ENCODE data around the gene CASD1. TPM values are rescaled to one million over a fixed set of nuclear protein-coding genes. Genes with fewer than 3 reads are reported as not detected.

The CASD1 gene
- total RNA-seq: 17.5 TPM
- long read RNA-seq, partial matches to known transcripts: 1 of 6 reads
- long read RNA-seq, other reads (novel, unspliced or antisense): 2 of 6 reads

GRCh38 chr7:94509264-94509886 is at the start of gene CASD1:
Gene CASD1 (plus strand): TSS chr7:94509809. CDS start chr7:94510085, 276 bp downstream.
- DNase-seq (ENCODE audit: low spot score): no peak

GRCh38 chr7:94466516-94466915 is 43.1 kb upstream of the CASD1 start:
- DNase-seq (ENCODE audit: low spot score): no peak

- DNase-seq (ENCODE audit: low spot score): no peak
These were observed 38.0 kb upstream of the CASD1 start for GRCh38 chr7:94471604-94472003.

GRCh38 chr7:94472608-94473007 is 37.0 kb upstream of the CASD1 start:
- DNase-seq (ENCODE audit: low spot score): no peak

DNA sequence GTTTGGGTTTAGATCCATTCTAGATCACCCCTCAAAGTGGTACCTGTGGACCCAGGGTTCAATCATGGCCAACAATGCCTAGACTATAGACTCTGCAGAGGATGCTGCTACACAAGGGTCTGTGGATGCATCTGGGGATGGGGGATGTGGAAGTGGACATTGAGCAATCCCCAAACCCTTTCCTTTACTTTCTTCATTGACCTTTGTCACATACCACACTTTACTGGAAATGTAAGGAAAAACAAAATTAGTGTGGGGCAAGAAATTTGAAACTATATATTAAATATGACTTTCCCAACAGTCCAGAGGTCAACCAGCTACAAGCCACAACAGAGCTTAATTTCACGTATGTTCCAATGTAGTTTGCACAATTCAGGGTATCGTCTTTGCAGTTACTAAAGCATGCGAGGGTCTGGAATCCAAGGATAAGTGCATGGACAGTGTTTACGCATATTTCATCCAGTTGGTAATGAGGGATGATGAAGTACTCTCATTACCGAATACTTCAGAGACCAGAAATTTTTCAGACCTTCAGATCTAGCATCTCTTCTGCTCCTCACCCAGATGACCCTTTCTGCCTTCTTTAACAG is 33.3 kb upstream of the CASD1 start:
- DNase-seq (ENCODE audit: low spot score): no peak

DNA sequence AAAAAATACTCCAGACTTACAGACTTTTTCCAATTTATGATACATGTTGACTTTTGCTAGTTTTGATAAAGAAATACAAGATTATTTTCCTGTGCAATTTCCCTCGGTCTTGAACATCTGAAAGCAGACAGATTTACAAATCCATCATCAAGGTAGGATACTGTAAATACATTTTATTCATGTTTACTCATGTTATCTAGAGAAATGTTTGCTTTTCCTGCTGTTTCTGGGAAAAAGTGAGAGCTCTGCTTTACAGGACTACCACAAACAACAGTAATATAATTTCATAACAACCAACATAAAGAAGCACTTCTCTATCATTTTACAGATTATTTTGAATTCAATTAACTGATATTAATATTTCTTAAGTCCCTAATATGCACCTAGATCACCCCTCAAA is 31.7 kb upstream of the CASD1 start:
- DNase-seq (ENCODE audit: low spot score): no peak

DNA sequence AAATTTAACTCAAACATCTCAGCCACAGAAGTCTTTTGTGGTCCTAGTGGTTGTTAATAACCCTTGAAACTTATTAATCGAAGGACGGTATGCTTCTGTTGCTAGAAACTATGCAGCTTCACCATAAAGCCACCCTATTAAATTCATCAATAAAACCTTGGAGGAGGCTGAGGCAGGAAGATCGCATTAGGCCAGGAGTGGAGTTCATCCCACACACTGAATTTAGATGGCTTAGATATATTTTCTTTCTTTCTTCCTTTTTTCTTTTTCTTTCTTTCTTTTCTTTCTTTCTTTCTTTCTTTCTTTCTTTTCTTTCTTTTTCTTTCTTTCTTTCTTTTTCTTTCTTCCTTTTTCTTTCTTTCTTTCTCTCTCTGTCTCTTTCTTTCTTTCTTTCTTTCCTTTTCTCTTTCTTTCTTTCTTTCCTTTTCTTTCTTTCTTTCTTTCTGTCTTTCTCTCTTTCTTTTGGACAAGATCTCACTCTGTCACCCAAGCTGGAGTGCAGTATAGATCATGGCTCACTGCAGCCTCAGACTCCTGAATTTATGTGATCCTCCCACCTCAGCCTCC is 30.9 kb upstream of the CASD1 start:
- no peak for DNase-seq (ENCODE audit: low spot score)

GRCh38 chr7:94481279-94481678 is 28.3 kb upstream of the CASD1 start:
- DNase-seq (ENCODE audit: low spot score): no peak

GRCh38 chr7:94482796-94483195 is 26.8 kb upstream of the CASD1 start:
- DNase-seq (ENCODE audit: low spot score): no peak

DNA sequence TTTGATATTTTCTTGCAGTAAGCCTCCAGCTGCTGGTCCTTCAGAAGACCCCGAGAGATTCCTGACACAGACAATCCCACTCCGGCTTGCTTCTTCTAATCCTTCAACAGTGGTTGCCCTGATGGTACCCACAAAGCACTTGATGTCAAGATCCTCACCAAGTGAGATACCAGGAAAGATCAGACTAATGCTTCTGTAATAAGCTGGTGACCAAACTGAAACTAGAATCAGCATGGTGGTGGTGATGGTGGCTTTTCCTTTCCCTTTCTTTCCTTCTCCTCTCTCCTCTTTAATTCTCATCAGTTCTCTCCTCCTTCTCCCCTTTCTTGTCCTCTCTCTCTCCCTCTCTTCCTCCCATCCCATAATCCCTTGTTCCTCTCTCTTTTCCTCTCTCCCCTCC is 25.8 kb upstream of the CASD1 start:
- DNase-seq (ENCODE audit: low spot score): no peak

GRCh38 chr7:94486216-94486615 is 23.4 kb upstream of the CASD1 start:
- DNase-seq (ENCODE audit: low spot score): no peak

DNA sequence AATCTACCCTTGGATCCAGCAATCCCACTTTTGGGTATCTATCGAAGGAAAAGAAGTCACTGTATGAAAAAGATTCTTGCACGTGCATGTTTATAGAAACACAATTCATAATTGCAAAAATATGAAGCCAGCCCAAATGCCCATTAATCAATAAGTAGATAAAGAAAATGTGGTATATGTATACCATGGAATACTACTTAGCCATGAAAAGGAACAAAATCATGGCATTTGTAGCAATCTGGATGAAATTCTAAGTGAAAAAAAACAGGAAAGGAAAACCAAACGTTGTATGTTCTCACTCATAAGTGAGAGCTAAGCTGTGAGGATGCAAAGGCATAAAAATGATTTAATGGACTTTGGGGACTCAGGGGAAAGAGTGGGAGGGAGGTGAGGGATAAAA is 18.2 kb upstream of the CASD1 start:
- DNase-seq (ENCODE audit: low spot score): no peak

DNA sequence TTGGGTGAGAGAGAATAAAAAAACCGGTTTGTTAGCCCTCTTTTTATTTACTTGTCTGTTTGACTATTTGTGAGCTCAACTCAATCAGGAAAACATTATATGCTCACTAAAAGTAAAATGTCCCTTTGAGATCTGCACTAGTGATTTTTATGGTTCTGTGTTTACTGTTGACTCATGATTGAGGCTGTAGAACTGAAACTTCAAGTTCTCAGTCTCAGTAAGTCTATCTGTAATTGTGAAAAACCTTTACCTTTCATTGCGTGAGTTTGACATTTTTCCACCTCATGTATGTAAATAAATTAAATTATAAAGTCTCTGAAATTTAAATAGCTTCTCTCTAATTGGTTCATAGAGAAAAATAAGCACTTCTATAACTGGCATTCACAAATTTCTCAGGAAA is 17.0 kb upstream of the CASD1 start:
- DNase-seq (ENCODE audit: low spot score): no peak

- DNase-seq (ENCODE audit: low spot score): no peak
These were observed 11.5 kb upstream of the CASD1 start for GRCh38 chr7:94497874-94498670.

- DNase-seq (ENCODE audit: low spot score): no peak
These were observed 10.7 kb upstream of the CASD1 start for GRCh38 chr7:94498918-94499317.

- no peak for DNase-seq (ENCODE audit: low spot score)
These were observed 2.1 kb upstream of the CASD1 start for GRCh38 chr7:94507462-94507861.

GRCh38 chr7:94507962-94508361 is 1.6 kb upstream of the CASD1 start:
- DNase-seq (ENCODE audit: low spot score): no peak

DNA sequence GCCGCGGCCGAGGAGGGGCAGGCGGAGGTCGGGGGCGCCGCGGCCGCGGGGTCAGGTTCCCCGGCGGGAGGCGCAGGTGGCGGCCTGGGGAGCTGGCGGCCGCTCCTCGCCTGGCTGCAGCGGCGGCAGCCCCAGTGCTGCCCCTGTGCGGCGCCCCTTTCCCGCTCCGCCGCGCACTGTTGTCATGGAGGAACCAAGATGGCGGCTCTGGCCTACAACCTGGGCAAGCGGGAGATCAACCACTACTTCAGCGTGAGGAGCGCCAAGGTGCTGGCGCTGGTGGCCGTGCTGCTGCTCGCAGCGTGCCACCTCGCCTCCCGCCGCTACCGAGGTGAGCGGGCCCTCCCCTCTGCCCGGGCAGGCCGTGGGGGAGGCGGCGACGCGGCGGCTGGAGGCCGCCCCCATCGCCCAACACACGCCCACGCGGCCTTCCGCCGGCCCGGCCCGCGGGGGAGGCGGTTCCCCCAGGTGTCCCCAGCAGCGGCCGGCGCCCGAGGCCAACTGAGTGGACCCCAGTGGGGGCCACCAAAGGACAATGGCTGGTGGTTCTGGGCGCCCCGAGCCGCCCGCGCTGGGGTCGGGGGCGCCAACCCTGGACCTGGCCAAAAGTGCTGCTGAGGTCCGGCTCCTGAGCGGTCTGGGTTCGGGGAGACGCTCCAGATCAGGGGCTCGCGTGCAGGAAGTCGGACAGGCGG is 425 bp downstream of the CASD1 start:
- peak; percentile 91 for DNase-seq (ENCODE audit: low spot score)

DNA sequence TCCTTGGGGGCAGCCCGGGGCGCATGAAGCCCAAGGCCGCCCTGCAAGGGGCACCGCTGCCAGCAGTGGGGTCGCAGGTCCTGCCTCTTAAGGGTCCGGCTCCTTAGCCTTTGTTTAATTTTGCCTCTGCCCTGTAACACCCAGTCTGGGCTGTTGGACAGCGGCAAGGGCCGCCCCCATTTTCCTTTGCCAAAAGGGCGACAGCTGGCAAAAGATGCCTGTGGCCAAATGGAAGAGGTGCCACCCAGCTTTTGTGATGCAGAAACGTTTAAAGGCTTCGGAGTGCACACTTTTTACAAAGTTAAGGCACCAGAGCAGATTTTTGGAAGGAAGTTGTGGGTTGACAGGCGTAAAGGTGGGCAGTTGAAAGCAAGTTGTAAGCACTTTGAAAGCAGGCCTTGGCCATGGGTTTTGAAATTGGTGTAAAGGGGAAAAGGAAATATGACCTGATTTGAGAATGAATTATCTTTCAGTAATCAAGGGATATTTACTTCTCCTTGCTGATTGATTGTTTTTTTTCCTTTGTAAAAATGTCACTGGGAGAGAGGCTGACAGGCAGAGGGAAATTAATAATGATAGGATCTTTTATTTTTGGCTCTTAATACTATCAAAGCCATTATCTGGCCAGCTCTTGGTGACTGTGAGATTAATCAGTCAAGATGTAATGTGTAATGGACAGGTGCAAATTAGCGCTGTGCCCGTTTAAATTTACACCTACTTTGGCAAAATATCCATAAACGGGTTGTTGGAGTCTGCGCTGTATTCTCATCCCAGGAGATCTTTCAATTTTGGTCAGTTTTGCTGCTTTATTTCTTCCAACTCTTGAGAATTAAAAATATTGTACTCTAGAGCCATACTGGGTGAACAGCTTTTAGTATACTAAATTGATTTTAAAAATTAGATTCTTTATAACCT is 1.2 kb downstream of the CASD1 start:
- DNase-seq (ENCODE audit: low spot score): no peak

DNA sequence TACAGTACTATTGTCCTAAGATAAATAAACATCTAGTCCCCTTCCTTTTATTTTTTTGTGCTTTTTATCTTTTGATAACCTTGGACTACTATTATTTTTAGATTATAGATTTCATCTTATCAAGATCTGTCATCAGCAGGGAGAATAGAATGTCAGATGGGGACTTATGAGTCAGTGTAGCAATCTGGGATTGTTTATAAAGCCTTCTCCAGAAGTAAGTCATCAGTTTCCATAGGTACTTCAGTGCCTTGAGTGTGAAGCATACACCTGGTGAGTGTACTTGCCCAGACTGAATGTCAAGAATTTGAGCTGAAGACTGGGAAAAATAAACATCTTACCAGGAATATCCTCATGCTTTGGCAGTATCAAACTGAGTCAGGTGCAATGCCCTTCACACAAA is 2.1 kb downstream of the CASD1 start:
- no peak for DNase-seq (ENCODE audit: low spot score)
